Measurements from ENCODE around the gene NDUFB10.

The NDUFB10 gene

GRCh38 chr16:1989209-1990100 is 30.1 kb downstream of the NDUFB10 start, which contains the start of gene SYNGR3:
Gene SYNGR3, plus strand, starts transcription at chr16:1989970. Its CDS starts 133 bp downstream, at chr16:1990103.
- no peak within 1 kb of the TSS for H3K27ac ChIP-seq (ENCODE audit: low read depth, low read length)
- H3K23ac ChIP-seq (ENCODE audit: low read length) = no peak within 1 kb of the TSS
- H3K14ac ChIP-seq (ENCODE audit: low read length) = peak within 1 kb of the TSS; percentile 16
- no peak within 1 kb of the TSS for H3K4ac ChIP-seq (ENCODE audit: low read depth, low read length)
- H3K79me2 ChIP-seq (ENCODE audit: control insufficient read depth, insufficient read depth, low read length, poor library complexity) = peaks cover 1% of the 10 kb centered on the region
- H3K4me3 ChIP-seq (ENCODE audit: low read depth, low read length) = peak within 1 kb of the TSS; percentile 23
- H3K79me1 ChIP-seq (ENCODE audit: low read length) = peaks cover 7% of the 10 kb centered on the region
- peak within 1 kb of the TSS; percentile 25 for H2BK120ac ChIP-seq (ENCODE audit: insufficient read depth, low read length, poor library complexity)
- H2AFZ ChIP-seq (ENCODE audit: insufficient read depth, low read length, poor library complexity) = peak within 1 kb of the TSS; percentile 3
- peaks cover 20% of the 10 kb centered on the region in 2 experiments for H3K36me3 ChIP-seq (ENCODE audit: control insufficient read depth in 1 of 2, insufficient read depth in 2 of 2, low read length in 2 of 2)
- no peak within 1 kb of the TSS for H2BK5ac ChIP-seq (ENCODE audit: low read depth, low read length, poor library complexity)
- no peak within 1 kb of the TSS for H3K9ac ChIP-seq (ENCODE audit: low read length)
- H3K9me3 ChIP-seq (ENCODE audit: insufficient read depth, low read depth, low read length) = peaks cover 19% of the 10 kb centered on the region
- WGBS (ENCODE audit: extremely low coverage, insufficient coverage, insufficient read length) = no CpG with 5 or more reads among the region's 67 CpGs
- H4K8ac ChIP-seq (ENCODE audit: low read depth, low read length) = peak within 1 kb of the TSS; percentile 44
- H3K4me2 ChIP-seq (ENCODE audit: low read length) = peak within 1 kb of the TSS; percentile 78
- H2AK5ac ChIP-seq (ENCODE audit: low read length) = peak within 1 kb of the TSS; percentile 13
- peak within 1 kb of the TSS; percentile 9 for H3K18ac ChIP-seq (ENCODE audit: low read length)
- peak within 1 kb of the TSS; percentile 15 for H4K91ac ChIP-seq (ENCODE audit: low read depth, low read length)
- H2BK12ac ChIP-seq (ENCODE audit: low read length) = peak within 1 kb of the TSS; percentile 5
- peaks cover 17 to 27% of the 10 kb centered on the region in 2 experiments for H3K4me1 ChIP-seq (ENCODE audit: control insufficient read depth in 1 of 2, insufficient read depth in 2 of 2, low read length in 2 of 2)
- peak in 1 of 2 donors; percentile 37 for DNase-seq
- peak within 1 kb of the TSS; percentile 23 for H4K12ac ChIP-seq (ENCODE audit: low read depth, low read length)
- peaks cover 33% of the 10 kb centered on the region for H3K27me3 ChIP-seq (ENCODE audit: insufficient read depth, low read length)

GRCh38 chr16:1990101-1990350 is 30.7 kb downstream of the NDUFB10 start:
- no peaks in the 10 kb centered on the region for H3K79me2 ChIP-seq (ENCODE audit: control insufficient read depth, insufficient read depth, low read length, poor library complexity)
- H3K4ac ChIP-seq (ENCODE audit: low read depth, low read length) = no peak overlapping the region
- H3K27ac ChIP-seq (ENCODE audit: low read depth, low read length) = no peak overlapping the region
- no peak overlapping the region for H3K18ac ChIP-seq (ENCODE audit: low read length)
- H4K8ac ChIP-seq (ENCODE audit: low read depth, low read length) = no peak overlapping the region
- peaks cover 19% of the 10 kb centered on the region for H3K9me3 ChIP-seq (ENCODE audit: insufficient read depth, low read depth, low read length)
- no peak overlapping the region for H2AK5ac ChIP-seq (ENCODE audit: low read length)
- peak overlapping the region; percentile 78 for H3K4me2 ChIP-seq (ENCODE audit: low read length)
- DNase-seq = no peak
- no peak overlapping the region for H3K9ac ChIP-seq (ENCODE audit: low read length)
- WGBS (ENCODE audit: extremely low coverage, insufficient coverage, insufficient read length) = no CpG with 5 or more reads among the region's 25 CpGs
- no peak overlapping the region for H2BK120ac ChIP-seq (ENCODE audit: insufficient read depth, low read length, poor library complexity)
- H4K91ac ChIP-seq (ENCODE audit: low read depth, low read length) = no peak overlapping the region
- H3K4me3 ChIP-seq (ENCODE audit: low read depth, low read length) = peak overlapping the region; percentile 23
- H3K36me3 ChIP-seq (ENCODE audit: control insufficient read depth in 1 of 2, insufficient read depth in 2 of 2, low read length in 2 of 2) = peaks cover 20% of the 10 kb centered on the region in 2 experiments
- no peak overlapping the region for H3K23ac ChIP-seq (ENCODE audit: low read length)
- H2AFZ ChIP-seq (ENCODE audit: insufficient read depth, low read length, poor library complexity) = no peak overlapping the region
- H2BK5ac ChIP-seq (ENCODE audit: low read depth, low read length, poor library complexity) = no peak overlapping the region
- peaks cover 14 to 24% of the 10 kb centered on the region in 2 experiments for H3K4me1 ChIP-seq (ENCODE audit: control insufficient read depth in 1 of 2, insufficient read depth in 2 of 2, low read length in 2 of 2)
- no peak overlapping the region for H3K14ac ChIP-seq (ENCODE audit: low read length)
- H4K12ac ChIP-seq (ENCODE audit: low read depth, low read length) = no peak overlapping the region
- H2BK12ac ChIP-seq (ENCODE audit: low read length) = no peak overlapping the region
- peaks cover 5% of the 10 kb centered on the region for H3K79me1 ChIP-seq (ENCODE audit: low read length)
- peaks cover 33% of the 10 kb centered on the region for H3K27me3 ChIP-seq (ENCODE audit: insufficient read depth, low read length)

- Histone ChIP-seq H3K9me3 (ENCODE audit: insufficient read depth, low read depth, low read length) (peaks cover 19% of the 10 kb centered on the region), H4K12ac (ENCODE audit: low read depth, low read length) (peak overlapping the region; percentile 23), H3K4me3 (ENCODE audit: low read depth, low read length) (peak overlapping the region; percentile 23), H3K14ac (ENCODE audit: low read length) (peak overlapping the region; percentile 16), H3K4me1 (ENCODE audit: control insufficient read depth in 1 of 2, insufficient read depth in 2 of 2, low read length in 2 of 2) (peaks cover 9 to 19% of the 10 kb centered on the region in 2 experiments), H3K9ac (ENCODE audit: low read length) (no peak overlapping the region), H4K8ac (ENCODE audit: low read depth, low read length) (peak overlapping the region; percentile 44), H4K91ac (ENCODE audit: low read depth, low read length) (peak overlapping the region; percentile 15), H3K23ac (ENCODE audit: low read length) (no peak overlapping the region), H2BK120ac (ENCODE audit: insufficient read depth, low read length, poor library complexity) (peak overlapping the region; percentile 25), H3K4me2 (ENCODE audit: low read length) (peak overlapping the region; percentile 63), H3K4ac (ENCODE audit: low read depth, low read length) (no peak overlapping the region), H3K18ac (ENCODE audit: low read length) (peak overlapping the region; percentile 9), H3K79me1 (ENCODE audit: low read length) (peaks cover 5% of the 10 kb centered on the region), H3K79me2 (ENCODE audit: control insufficient read depth, insufficient read depth, low read length, poor library complexity) (no peaks in the 10 kb centered on the region), H3K27ac (ENCODE audit: low read depth, low read length) (no peak overlapping the region), H2BK5ac (ENCODE audit: low read depth, low read length, poor library complexity) (no peak overlapping the region), H2AK5ac (ENCODE audit: low read length) (peak overlapping the region; percentile 13), H3K36me3 (ENCODE audit: control insufficient read depth in 1 of 2, insufficient read depth in 2 of 2, low read length in 2 of 2) (peaks cover 16 to 17% of the 10 kb centered on the region in 2 experiments), H2BK12ac (ENCODE audit: low read length) (peak overlapping the region; percentile 5), H3K27me3 (ENCODE audit: insufficient read depth, low read length) (peaks cover 33% of the 10 kb centered on the region), H2AFZ (ENCODE audit: insufficient read depth, low read length, poor library complexity) (peak overlapping the region; percentile 3)
- WGBS (ENCODE audit: extremely low coverage, insufficient coverage, insufficient read length) = no CpG with 5 or more reads among the region's 50 CpGs
- DNase-seq = peak; percentile 38 to 54
Observed at GRCh38 chr16:1990351-1991134, 31.2 kb downstream of the NDUFB10 start.

GRCh38 chr16:1991135-1991551 is 31.8 kb downstream of the NDUFB10 start:
- Histone ChIP-seq H2BK12ac (ENCODE audit: low read length) (no peak overlapping the region), H3K23ac (ENCODE audit: low read length) (no peak overlapping the region), H3K4me2 (ENCODE audit: low read length) (peak overlapping the region; percentile 17), H4K12ac (ENCODE audit: low read depth, low read length) (no peak overlapping the region), H3K9ac (ENCODE audit: low read length) (no peak overlapping the region), H3K4ac (ENCODE audit: low read depth, low read length) (no peak overlapping the region), H4K8ac (ENCODE audit: low read depth, low read length) (no peak overlapping the region), H2AFZ (ENCODE audit: insufficient read depth, low read length, poor library complexity) (no peak overlapping the region), H2AK5ac (ENCODE audit: low read length) (no peak overlapping the region), H2BK120ac (ENCODE audit: insufficient read depth, low read length, poor library complexity) (no peak overlapping the region), H3K27ac (ENCODE audit: low read depth, low read length) (no peak overlapping the region), H3K4me1 (ENCODE audit: control insufficient read depth in 1 of 2, insufficient read depth in 2 of 2, low read length in 2 of 2) (peaks cover 9 to 18% of the 10 kb centered on the region in 2 experiments), H3K4me3 (ENCODE audit: low read depth, low read length) (no peak overlapping the region), H2BK5ac (ENCODE audit: low read depth, low read length, poor library complexity) (no peak overlapping the region), H3K14ac (ENCODE audit: low read length) (no peak overlapping the region), H3K36me3 (ENCODE audit: control insufficient read depth in 1 of 2, insufficient read depth in 2 of 2, low read length in 2 of 2) (peaks cover 10 to 11% of the 10 kb centered on the region in 2 experiments), H3K18ac (ENCODE audit: low read length) (no peak overlapping the region), H4K91ac (ENCODE audit: low read depth, low read length) (no peak overlapping the region), H3K9me3 (ENCODE audit: insufficient read depth, low read depth, low read length) (peaks cover 19% of the 10 kb centered on the region), H3K79me1 (ENCODE audit: low read length) (peaks cover 5% of the 10 kb centered on the region), H3K79me2 (ENCODE audit: control insufficient read depth, insufficient read depth, low read length, poor library complexity) (no peaks in the 10 kb centered on the region), H3K27me3 (ENCODE audit: insufficient read depth, low read length) (peaks cover 33% of the 10 kb centered on the region)
- no CpG with 5 or more reads among the region's 18 CpGs for WGBS (ENCODE audit: extremely low coverage, insufficient coverage, insufficient read length)
- no peak for DNase-seq
